ENCODE data around the gene MESP1.

Gene MESP1

DNA sequence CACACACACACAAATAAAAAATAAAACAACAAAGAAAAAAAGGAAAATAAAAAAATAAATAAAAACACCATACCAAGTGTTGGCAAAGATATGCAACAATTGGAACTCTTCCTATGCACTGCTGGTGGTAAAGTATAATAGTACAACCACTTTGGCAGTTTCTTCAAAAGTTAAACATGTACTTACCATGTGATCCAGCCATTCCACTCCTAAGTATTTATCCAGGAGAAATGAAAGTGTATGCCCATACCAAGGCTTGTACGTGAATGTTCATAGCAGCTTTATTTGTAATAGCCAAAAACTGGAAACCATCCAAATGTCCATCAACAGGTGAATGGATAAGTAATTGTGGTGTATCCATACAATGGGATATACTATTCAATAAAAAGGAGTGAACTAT lies 43.5 kb downstream of the MESP1 start:
- no peak for DNase-seq

DNA sequence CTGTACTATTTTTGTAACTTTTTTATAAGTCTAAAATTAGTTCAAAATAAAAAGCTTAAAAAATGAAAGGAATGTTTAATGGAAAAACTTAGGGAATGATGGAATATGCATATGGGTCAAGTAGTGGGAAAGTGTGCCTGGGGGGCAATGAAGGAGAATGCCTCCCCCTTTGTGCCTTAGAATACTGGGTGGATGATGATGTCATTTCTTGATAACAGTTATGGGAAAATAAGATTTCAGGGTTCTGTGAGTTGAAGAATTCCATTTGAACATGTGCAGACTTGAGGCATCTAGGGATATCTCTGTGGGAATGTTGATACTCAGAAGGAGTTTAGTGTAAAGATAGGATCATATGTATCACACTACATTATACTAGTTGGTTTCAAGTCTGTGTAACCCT lies 46.6 kb downstream of the MESP1 start:
- DNase-seq = no peak
